IgD-negative memory B cell (primary cell): ENCODE data around the gene BPGM. TPM values are rescaled to one million over a fixed set of nuclear protein-coding genes. Genes with fewer than 3 reads are reported as not detected.
"Not testable (repeated sequence)": the region's sequence is repeated elsewhere in the genome, so short reads cannot be mapped to it uniquely, and the experiment has no call there.

Experiments used
- H3K27ac Mint-ChIP-seq, 3 donors: one replicate each; pipeline ENCODE4 v1.8.0; 2020 to 2022; ENCODE audit warnings: mild to moderate bottlenecking in 3 of 3, mixed read lengths in 3 of 3, moderate library complexity in 1 of 3
- H3K27me3 Mint-ChIP-seq: one replicate; pipeline ENCODE4 v1.8.0; 2021; ENCODE audit warnings: mixed read lengths
- H3K36me3 Mint-ChIP-seq: one replicate; pipeline ENCODE4 v1.8.0; 2020; ENCODE audit warnings: mild to moderate bottlenecking, mixed read lengths
- H3K4me1 Mint-ChIP-seq, 3 donors: one replicate each; pipeline ENCODE4 v1.8.0; 2020 to 2022; ENCODE audit warnings: mixed read lengths in 3 of 3, mild to moderate bottlenecking in 1 of 3
- H3K4me3 Mint-ChIP-seq, 4 donors: one replicate each; pipeline ENCODE4 v1.8.0; 2020 to 2022; ENCODE audit warnings: mild to moderate bottlenecking in 4 of 4, mixed read lengths in 4 of 4, moderate library complexity in 3 of 4
- H3K9me3 Mint-ChIP-seq, 3 donors: one replicate each; pipeline ENCODE4 v1.8.0; 2020 to 2021; ENCODE audit warnings: mixed read lengths in 3 of 3, mild to moderate bottlenecking in 1 of 3
- polyA plus RNA-seq: library from polyadenylated mRNA; unstranded; fragments of 300-500 nt; fragmentation: Illumina TruSeq; gene quantifications from one replicate; pipeline ENCODE4 v1.2.3, GENCODE V29; 2021

The BPGM gene
- polyA plus RNA-seq, 1 donor from 2014 or later, result 21.4 TPM

DNA sequence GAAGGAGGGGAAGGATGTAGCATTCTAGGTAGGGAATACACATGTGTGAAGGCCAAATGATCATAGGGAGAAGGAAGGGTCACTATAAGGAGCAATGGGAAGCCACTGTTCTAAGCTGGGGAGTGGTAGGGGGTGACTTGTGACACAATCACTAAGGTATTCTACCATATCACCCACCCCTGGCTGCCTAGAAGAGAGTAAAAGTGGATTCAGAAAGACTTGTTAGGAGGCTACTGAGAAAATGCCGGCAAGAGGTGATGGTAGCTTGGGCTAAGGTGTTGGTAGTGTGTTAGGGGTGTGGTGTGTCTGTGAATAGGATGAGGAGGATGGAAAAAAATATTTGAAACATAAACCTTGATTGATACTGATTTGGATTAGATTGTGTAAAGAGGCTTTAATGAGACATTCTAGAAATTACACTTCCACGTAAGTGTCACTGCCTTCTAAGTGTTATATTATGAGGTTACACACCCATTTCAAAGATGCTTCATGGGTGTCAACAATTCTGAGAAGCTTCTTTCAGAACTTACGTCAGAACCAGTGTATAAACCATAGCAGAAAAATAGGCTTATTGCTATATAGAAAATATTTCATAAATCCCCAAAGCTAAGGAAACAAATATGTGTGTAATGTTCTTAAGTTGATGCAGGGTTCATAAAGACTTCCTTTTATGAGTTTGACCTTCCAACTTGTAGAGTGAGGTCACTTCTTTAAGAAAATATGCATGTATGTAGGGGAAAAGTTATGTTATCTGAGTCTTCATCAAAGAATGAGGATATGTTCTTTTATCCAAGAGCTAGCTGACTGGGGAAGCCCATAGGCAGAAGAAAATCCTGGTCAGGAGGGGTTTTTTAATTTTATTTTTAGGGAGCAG, 5.6 kb upstream of the BPGM start:
- peaks cover 4 to 10% (median 5%) of the 10 kb centered on the region in 3 donors for H3K4me1 Mint-ChIP-seq
- H3K4me3 Mint-ChIP-seq, result peak overlapping the region in 1 of 4 donors; percentile 2
- H3K27ac Mint-ChIP-seq, result peak overlapping the region in 1 of 3 donors; percentile 59
- H3K36me3 Mint-ChIP-seq, result peaks cover 4% of the 10 kb centered on the region
- no peaks in the 10 kb centered on the region for H3K27me3 Mint-ChIP-seq
- H3K9me3 Mint-ChIP-seq, result peaks cover 0 to 8% (median 0%) of the 10 kb centered on the region in 3 donors

DNA sequence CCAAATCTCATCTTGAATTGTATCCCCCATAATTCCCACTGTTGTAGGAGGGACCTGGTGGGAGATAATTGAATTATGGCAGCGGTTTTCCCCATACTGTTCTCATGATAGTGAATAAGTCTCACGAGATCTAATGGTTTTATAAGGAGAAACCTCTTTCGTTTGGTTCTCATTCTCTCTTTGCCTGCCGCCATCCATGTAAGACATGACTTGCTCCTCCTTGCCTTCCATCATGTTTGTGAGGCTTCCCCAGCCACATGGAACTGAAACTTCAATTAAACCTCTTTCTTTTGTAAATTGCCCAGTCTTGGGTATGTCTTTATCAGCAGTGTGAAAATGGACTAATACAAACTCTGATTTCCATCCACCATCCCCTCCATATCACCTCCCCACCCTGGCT, 4.7 kb upstream of the BPGM start:
- H3K4me3 Mint-ChIP-seq, result peak overlapping the region in 1 of 4 donors; percentile 33
- H3K27me3 Mint-ChIP-seq, H3K36me3 Mint-ChIP-seq, H3K4me1 Mint-ChIP-seq, H3K9me3 Mint-ChIP-seq, H3K27ac Mint-ChIP-seq: not testable (repeated sequence)

DNA sequence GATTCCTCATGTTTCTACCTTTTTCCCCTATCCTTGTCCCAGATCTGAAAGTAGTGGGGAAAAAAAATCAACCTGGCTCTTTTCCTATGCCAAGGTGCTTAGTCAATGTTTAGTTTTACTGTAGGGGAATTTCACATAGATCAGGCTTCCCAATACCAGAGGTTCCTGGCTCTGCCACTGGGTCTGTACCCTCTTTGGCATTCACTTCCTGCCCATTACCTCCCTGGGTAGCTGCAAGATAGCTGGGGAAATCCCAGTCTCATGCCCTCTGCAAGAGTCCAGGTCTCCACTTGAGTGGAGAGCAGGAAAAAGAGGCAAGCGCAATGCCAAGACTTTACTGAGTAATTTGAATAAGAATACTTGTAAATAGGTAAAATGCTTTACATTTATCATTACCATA, 3.5 kb upstream of the BPGM start:
- H3K9me3 Mint-ChIP-seq, result peaks cover 0 to 8% (median 0%) of the 10 kb centered on the region in 3 donors
- H3K27ac Mint-ChIP-seq, result no peak overlapping the region
- no peaks in the 10 kb centered on the region for H3K27me3 Mint-ChIP-seq

DNA sequence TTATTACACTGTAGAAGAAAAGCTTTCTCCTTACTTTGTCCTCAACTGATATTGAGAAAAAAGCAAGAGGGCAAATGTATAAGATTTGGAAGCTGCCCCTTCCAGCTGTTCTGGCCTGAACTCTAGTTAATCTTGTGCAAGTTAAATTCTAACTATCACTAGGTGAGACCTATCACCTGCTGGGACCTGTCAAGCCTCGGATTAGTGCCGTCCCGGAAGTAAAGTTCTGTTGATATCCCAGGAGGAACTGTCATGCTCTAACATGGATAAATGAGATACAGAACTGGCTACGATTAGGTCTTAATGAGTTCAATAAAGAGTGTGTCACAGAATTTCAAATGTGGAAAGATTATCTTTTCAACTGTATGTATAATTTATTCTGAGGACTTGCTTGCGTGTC, 1.2 kb upstream of the BPGM start:
- no peaks in the 10 kb centered on the region for H3K27me3 Mint-ChIP-seq
- peaks cover 4% of the 10 kb centered on the region for H3K36me3 Mint-ChIP-seq

More for the DNA sequence above, 3.5 kb upstream of the BPGM start:
- Mint-ChIP-seq H3K36me3 (peaks cover 4% of the 10 kb centered on the region), H3K4me1 (no peaks in the 10 kb centered on the region), H3K4me3 (no peak overlapping the region)

DNA sequence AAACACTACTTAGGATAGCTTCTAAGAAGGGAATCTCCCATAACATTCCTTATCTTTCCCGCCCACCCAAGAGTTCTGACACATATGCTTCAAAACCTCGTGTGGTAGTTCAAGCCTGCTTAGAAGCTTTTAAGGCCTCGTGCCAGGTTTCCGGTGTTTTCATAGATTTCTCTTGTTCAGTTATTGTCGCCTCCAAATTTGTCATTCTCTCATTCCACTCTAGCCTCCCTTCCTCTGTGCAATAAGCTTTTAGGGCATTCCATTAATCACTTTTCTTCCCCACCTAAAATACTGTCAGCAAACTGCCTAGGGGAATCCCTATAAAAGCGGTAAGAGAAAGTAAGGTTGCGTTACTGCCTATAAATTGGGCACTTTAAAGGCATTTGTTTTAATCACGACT, 718 bp upstream of the BPGM start:
- Mint-ChIP-seq H3K4me1 (peaks cover 9 to 13% (median 10%) of the 10 kb centered on the region in 3 donors), H3K27ac (no peak overlapping the region), H3K36me3 (peaks cover 4% of the 10 kb centered on the region), H3K4me3 (no peak overlapping the region), H3K9me3 (peaks cover 0 to 8% (median 0%) of the 10 kb centered on the region in 3 donors), H3K27me3 (no peaks in the 10 kb centered on the region)

More for the DNA sequence above, 1.2 kb upstream of the BPGM start:
- Mint-ChIP-seq H3K9me3 (peaks cover 0 to 8% (median 0%) of the 10 kb centered on the region in 3 donors), H3K4me3 (no peak overlapping the region), H3K27ac (no peak overlapping the region), H3K4me1 (peaks cover 9 to 12% (median 10%) of the 10 kb centered on the region in 3 donors)

DNA sequence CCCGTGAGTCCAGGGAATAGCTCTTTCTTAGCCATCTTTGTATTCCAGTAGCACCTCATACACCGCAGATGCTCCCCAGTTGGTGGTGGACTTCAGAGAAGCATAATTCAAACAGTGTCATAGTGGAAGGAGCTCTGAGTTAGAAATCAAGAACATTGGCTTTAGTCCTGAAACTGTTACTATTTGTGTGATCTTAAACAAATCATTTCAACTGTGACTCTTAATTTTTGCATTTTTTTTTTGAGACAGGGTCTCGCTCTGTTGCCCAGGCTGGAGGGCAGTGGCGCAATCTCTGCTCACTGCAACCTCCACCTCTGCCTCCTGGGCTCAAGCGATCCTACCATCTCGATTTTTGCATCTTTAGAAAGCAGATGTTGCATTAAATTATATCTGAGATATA, 1.8 kb downstream of the BPGM start:
- no peaks in the 10 kb centered on the region for H3K27me3 Mint-ChIP-seq
- no peak overlapping the region for H3K4me3 Mint-ChIP-seq
- no peaks in the 10 kb centered on the region for H3K9me3 Mint-ChIP-seq
- H3K27ac Mint-ChIP-seq, result peak overlapping the region in 1 of 3 donors; percentile 44
- H3K36me3 Mint-ChIP-seq, result no peaks in the 10 kb centered on the region
- peaks cover 9 to 15% (median 10%) of the 10 kb centered on the region in 3 donors for H3K4me1 Mint-ChIP-seq

DNA sequence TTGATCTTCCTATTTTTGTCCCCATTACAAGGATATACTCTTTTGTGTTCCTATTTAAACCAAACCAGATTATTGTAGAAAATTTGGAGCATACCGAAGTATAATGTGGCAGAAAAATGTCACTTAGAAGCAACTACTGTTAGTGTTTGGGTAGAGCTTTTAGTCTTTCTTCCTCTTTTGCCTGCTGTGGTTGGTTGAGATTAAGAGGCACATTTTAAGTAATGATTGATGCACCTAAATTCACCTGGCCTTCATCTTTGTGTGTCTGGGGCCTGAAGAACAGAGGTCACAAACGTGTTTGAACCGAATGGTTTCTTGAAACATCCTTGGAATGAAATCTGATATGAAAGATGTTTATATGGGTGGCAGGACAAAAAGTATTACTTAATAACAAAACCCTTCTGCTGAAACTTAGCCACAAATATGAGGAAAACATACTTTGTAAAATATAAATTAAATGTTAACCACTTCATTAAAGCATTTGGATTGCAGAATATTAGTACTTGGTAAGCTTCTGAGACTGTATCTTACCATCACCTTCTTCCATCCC, 2.6 kb downstream of the BPGM start:
- peak overlapping the region; percentile 42 to 84 (median 56) for H3K4me3 Mint-ChIP-seq
- H3K36me3 Mint-ChIP-seq, result peaks cover 2% of the 10 kb centered on the region
- no peaks in the 10 kb centered on the region for H3K9me3 Mint-ChIP-seq
- no peaks in the 10 kb centered on the region for H3K27me3 Mint-ChIP-seq
- H3K27ac Mint-ChIP-seq, result peak overlapping the region in 2 of 3 donors; percentile 15 to 44
- H3K4me1 Mint-ChIP-seq, result peaks cover 9 to 15% (median 10%) of the 10 kb centered on the region in 3 donors

DNA sequence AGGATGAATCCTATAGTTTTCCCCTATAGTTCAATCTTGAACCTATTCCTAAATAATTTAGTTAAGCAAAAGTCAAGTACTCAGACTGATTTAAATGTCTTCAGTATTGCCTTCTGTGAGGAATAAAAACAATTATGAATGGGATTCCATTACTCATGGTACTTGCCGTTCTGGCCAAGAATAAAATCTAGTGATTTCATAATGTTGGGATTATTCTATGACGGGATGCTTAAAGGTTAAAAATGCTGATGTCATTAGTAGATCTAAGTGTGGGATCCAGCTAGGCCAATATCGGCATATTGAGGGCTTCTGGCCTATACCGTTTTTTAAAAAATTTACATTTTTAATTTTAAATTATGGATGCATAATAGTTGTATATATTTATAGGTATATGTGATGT, 5.3 kb downstream of the BPGM start:
- Mint-ChIP-seq H3K9me3 (peaks cover 2 to 4% (median 2%) of the 10 kb centered on the region in 3 donors), H3K27me3 (no peaks in the 10 kb centered on the region), H3K4me3 (no peak overlapping the region), H3K36me3 (peaks cover 8% of the 10 kb centered on the region), H3K27ac (no peak overlapping the region), H3K4me1 (peaks cover 9 to 18% (median 13%) of the 10 kb centered on the region in 3 donors)

DNA sequence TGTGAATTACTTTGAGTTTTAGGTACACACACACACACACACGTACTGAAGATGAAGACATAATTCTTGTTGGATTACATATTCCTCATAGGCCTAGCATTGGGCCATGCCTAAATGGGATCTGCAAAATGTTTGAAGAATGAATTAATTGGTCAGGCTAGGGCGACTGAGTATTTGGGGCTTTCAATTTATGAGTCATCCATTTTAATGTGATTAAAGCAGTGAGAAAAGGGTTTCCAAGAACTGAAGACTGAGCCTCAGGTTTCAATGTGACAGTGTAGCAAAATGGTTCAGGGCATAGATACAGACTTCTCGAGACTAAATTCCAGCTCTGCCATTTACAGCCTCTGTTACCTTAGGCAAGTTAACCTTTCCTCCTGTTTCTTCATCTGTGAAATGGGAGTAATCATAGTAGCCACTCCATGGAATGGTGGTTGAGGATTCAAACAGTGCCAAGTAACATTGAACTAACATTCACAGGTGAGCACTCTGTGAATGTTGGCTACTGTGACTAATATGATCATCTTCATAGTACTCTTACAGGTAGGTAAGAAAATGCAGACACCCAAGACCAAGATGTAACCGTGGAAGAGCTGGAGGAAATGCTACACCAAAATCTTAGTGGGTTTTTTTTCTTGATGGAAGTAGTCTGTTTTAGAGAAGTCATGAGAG, 7.6 kb downstream of the BPGM start:
- Mint-ChIP-seq H3K4me3 (no peak overlapping the region), H3K9me3 (peaks cover 2 to 4% (median 2%) of the 10 kb centered on the region in 3 donors), H3K4me1 (peaks cover 6 to 21% (median 9%) of the 10 kb centered on the region in 3 donors), H3K27ac (no peak overlapping the region), H3K27me3 (no peaks in the 10 kb centered on the region), H3K36me3 (peaks cover 12% of the 10 kb centered on the region)

DNA sequence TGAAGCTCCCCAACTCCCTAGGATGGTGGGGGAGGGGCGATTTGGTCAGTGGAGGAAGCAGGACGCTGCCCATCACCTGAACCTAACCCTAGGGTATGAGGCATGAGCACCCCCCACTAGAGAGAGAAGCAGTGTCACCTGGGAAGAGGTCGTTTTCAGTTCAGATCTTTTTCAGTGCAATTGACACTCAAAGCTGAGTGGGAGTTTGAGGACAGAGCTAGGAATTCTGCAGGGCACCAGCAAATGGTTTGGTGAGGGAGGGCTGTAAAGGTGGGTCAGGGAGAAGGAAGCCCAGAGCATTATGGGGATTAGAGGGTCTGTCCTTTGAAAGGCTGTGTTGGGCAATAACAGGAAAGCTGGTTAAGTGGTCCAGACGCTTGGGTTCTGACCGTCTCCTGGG, 10.9 kb downstream of the BPGM start:
- no peak overlapping the region for H3K27ac Mint-ChIP-seq
- H3K4me1 Mint-ChIP-seq, result peaks cover 0 to 12% (median 10%) of the 10 kb centered on the region in 3 donors
- H3K9me3 Mint-ChIP-seq, result peaks cover 2 to 4% (median 2%) of the 10 kb centered on the region in 3 donors
- no peaks in the 10 kb centered on the region for H3K27me3 Mint-ChIP-seq
- H3K36me3 Mint-ChIP-seq, result peaks cover 15% of the 10 kb centered on the region
- no peak overlapping the region for H3K4me3 Mint-ChIP-seq

DNA sequence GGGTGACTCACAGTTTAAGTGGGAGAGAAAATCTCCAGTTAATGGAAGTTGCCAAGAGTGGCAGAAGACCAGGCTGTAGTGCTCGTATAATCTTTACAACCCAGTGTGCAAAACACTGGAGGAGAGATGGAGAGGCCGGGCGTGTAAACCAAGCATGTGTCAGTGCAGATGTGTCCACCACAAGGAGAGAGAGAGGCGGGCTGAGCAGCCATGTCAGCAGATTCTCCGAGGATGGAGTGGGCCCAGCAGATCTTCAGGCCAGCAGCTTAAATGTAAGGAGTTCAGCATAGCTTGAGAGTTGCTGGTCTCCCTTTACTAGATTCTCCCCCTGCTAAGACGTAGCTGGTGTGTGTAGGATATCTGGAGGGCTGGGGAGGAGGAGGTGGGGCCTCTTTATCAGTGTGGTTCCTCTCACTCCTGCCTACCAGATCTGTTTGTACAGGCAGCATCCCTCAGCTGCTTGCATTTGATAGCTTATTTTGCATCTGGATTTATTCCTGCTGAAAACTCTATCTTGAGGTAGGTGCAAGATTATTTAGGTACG, 13.7 kb downstream of the BPGM start:
- Mint-ChIP-seq H3K27ac (peak overlapping the region in 1 of 3 donors; percentile 77), H3K27me3 (no peaks in the 10 kb centered on the region), H3K36me3 (peaks cover 13% of the 10 kb centered on the region), H3K4me3 (no peak overlapping the region), H3K4me1 (peaks cover 4 to 10% (median 8%) of the 10 kb centered on the region in 3 donors), H3K9me3 (peaks cover 2 to 5% (median 4%) of the 10 kb centered on the region in 3 donors)

DNA sequence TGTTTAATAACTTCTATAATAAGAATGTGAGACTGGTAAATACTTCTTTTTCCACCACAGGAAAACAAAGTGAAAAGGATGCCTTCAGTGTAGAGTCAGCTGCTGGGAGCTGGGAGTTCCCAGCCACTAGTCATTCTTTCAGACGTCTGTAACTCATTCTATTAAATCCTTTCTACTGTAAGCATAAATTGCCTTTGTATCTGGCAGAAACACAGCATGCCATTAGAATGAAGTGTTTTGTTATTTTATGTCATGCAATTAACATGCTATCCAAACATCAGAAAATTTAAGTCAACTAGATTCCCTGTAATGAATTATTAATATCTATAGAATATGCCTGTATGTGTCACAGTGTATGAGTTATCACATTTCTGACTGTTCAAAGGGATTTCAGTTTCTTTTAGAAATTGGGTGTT, 14.3 kb downstream of the BPGM start:
- peaks cover 2 to 5% (median 4%) of the 10 kb centered on the region in 3 donors for H3K9me3 Mint-ChIP-seq
- H3K36me3 Mint-ChIP-seq, result peaks cover 13% of the 10 kb centered on the region
- H3K4me1 Mint-ChIP-seq, result peaks cover 4 to 10% (median 8%) of the 10 kb centered on the region in 3 donors
- H3K27ac Mint-ChIP-seq, result no peak overlapping the region
- no peaks in the 10 kb centered on the region for H3K27me3 Mint-ChIP-seq
- H3K4me3 Mint-ChIP-seq, result no peak overlapping the region

DNA sequence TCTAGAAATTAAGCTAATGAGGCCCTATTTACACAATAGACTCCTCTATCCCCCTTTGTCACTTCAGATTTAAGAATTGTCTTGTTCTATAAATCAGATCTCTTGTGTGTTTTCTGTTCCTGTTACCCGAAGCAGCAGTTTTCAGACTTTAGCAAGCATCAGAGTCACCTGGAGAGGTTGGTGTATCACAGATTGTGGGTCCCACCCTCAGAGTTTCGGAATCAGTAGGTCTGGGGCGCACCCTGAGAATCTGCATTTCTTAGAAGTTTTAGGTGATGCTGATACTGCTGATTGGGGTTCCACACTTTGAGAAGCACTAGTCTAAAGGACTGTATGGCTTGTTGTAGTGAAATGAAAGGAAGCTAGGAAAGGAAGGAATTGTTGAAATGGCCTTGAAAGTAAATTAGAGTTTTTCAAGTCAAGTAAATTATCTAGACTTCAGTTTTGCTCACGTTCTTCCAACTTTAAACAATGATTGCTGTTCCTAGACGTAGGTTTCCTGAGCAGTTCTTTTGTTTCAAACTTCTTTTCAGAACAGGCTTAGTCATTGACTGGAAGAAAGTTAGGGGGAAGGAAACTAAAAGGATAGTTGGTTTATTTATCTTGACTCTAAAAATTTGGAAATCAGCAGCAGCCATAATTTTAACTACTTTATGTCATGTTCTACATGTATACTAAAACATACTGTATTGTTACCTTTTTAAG, 15.7 kb downstream of the BPGM start:
- H3K4me3 Mint-ChIP-seq, result no peak overlapping the region
- no peaks in the 10 kb centered on the region for H3K27me3 Mint-ChIP-seq
- peaks cover 14% of the 10 kb centered on the region for H3K36me3 Mint-ChIP-seq
- no peak overlapping the region for H3K27ac Mint-ChIP-seq
- H3K4me1 Mint-ChIP-seq, result peaks cover 6 to 11% (median 7%) of the 10 kb centered on the region in 3 donors
- H3K9me3 Mint-ChIP-seq, result peaks cover 0 to 5% (median 2%) of the 10 kb centered on the region in 3 donors

DNA sequence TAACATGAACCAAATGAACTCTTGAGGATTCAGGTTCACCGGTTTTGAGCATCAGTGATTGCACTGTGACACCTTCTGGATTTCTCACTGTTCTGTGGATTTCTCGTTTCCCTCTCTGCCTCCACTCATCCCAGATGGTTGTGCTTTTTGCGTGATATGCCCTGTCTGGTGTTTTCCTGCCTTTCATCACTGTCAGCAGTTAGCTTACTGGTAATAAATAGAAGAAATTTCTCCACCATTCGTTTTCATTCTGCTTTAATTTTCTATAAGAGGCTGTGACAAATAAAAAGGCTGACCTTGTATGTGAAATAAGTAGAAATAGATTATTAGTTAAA, 16.2 kb downstream of the BPGM start:
- H3K27ac Mint-ChIP-seq, result no peak overlapping the region
- peaks cover 14% of the 10 kb centered on the region for H3K36me3 Mint-ChIP-seq
- no peak overlapping the region for H3K4me3 Mint-ChIP-seq
- no peaks in the 10 kb centered on the region for H3K27me3 Mint-ChIP-seq
- H3K9me3 Mint-ChIP-seq, result peaks cover 0 to 5% (median 2%) of the 10 kb centered on the region in 3 donors
- H3K4me1 Mint-ChIP-seq, result peaks cover 3 to 11% (median 6%) of the 10 kb centered on the region in 3 donors
